Psoas muscle (tissue), 8 donors: ENCODE measurements around the gene CHN2. TPM values are rescaled to one million over a fixed set of nuclear protein-coding genes. Genes with fewer than 3 reads are reported as not detected.

Source experiments
- ATAC-seq, 4 donors: fragments of 200-7000 bp; cut with Tn5 transposase; one replicate each; pipeline ENCODE4 v1.9.1; 2020; ENCODE audit warnings: moderate library complexity in 3 of 4, mild to moderate bottlenecking in 2 of 4
- DNase-seq, 2 donors: peaks; one replicate each; pipeline ENCODE4 v3.0.0-alpha.2; 2020
- H3K27ac ChIP-seq: fragments of 200-600 bp; one replicate; pipeline ENCODE4 v1.8.0; 2022
- H3K27me3 ChIP-seq, 3 donors: fragments of 200-600 bp in 1 of 3; one replicate each; pipeline versions ENCODE4 v1.6.1 to v1.8.0; 2013 to 2022; ENCODE audit warnings: low read length in 2 of 3, mild to moderate bottlenecking in 2 of 3, moderate library complexity in 1 of 3; ENCODE audit not compliant: insufficient read depth in 3 of 3
- H3K36me3 ChIP-seq, 2 donors: fragments of 200-600 bp in 1 of 2; one replicate each; pipeline versions ENCODE4 v1.6.1 to v1.8.0; 2013 to 2022; ENCODE audit warnings: low read depth in 1 of 2, mild to moderate bottlenecking in 1 of 2, moderate library complexity in 1 of 2; ENCODE audit not compliant: insufficient read depth in 1 of 2
- H3K4me1 ChIP-seq: fragments of 200-600 bp; one replicate; pipeline ENCODE4 v1.8.0; 2022
- H3K4me3 ChIP-seq: fragments of 200-600 bp; one replicate; pipeline ENCODE4 v1.8.0; 2022; ENCODE audit warnings: mild to moderate bottlenecking
- H3K9me3 ChIP-seq: fragments of 200-600 bp; one replicate; pipeline ENCODE4 v1.8.0; 2022
- CTCF ChIP-seq: fragments of 200-600 bp; IDR thresholded peaks from one replicate; pipeline ENCODE4 v1.8.0; 2022; ENCODE audit warnings: antibody characterized with exemption
- WGBS, 3 donors: extraction: QIAGEN DNeasy Blood & Tissue Kit; methylation state at CpG; one replicate each; pipeline versions ENCODE4 v1.1.6 to v1.1.7; 2013; 5-methylcytosine and 5-hydroxymethylcytosine counted together
- intact Hi-C, 2 donors: fragments of 100-400 bp; cut with DNase I; formaldehyde crosslinking; loops; one replicate each; pipeline versions ENCODE4 v1.11.0 to v1.14.2; 2022
- polyA plus RNA-seq, 3 donors: library from polyadenylated mRNA; stranded (reverse); fragments of 200-250 nt; gene quantifications; one replicate each; pipeline ENCODE4 v1.2.3, GENCODE V29; 2013
- total RNA-seq, 4 donors: library from RNA; stranded (reverse); fragmentation: NEBNext Ultra II Directional in 2 of 4; extraction: Animal tissue kit (Norgen Biotek cat#: 25700) in 2 of 4; gene quantifications; one replicate each; pipeline versions ENCODE4 v1.2.1 to v1.2.4, GENCODE V29; 2021 to 2023
- donor health status: healthy with polysubstance abuse.
- donor health status: DM: no; HTN: no; CAD: no; lungs with moderate emphysema.
- donor health status: Bipolar disorder and iron deficiency.
- donor health status: healthy.
- donor health status: DM: yes; HTN: yes; CAD: no.
- donor health status: DM: no; HTN: no; CAD: no.
- donor health status: DM: no; HTN: no; CAD: no.
- donor health status: DM: yes; HTN: yes; CAD: no.

The CHN2 gene
- total and polyA plus RNA-seq, 7 donors = 0.43 to 18.1 (median 2.3) TPM

GRCh38 chr7:29299086-29299485, 104.5 kb downstream of the CHN2 start:
- no peak overlapping the region for H3K27ac ChIP-seq
- H3K36me3 ChIP-seq = no peaks in the 10 kb centered on the region
- ATAC-seq = no peak
- no peak overlapping the region for H3K4me3 ChIP-seq
- no peaks in the 10 kb centered on the region for H3K4me1 ChIP-seq
- peaks cover 0 to 4% (median 0%) of the 10 kb centered on the region in 3 donors for H3K27me3 ChIP-seq
- TF ChIP-seq CTCF = no peak
- WGBS, 3 donors = 83 to 90% (median 88%) methylated on average over 6 of the region's 6 CpGs
- intact Hi-C loops = no loop called here
- no peak for DNase-seq
- H3K9me3 ChIP-seq = no peaks in the 10 kb centered on the region

DNA sequence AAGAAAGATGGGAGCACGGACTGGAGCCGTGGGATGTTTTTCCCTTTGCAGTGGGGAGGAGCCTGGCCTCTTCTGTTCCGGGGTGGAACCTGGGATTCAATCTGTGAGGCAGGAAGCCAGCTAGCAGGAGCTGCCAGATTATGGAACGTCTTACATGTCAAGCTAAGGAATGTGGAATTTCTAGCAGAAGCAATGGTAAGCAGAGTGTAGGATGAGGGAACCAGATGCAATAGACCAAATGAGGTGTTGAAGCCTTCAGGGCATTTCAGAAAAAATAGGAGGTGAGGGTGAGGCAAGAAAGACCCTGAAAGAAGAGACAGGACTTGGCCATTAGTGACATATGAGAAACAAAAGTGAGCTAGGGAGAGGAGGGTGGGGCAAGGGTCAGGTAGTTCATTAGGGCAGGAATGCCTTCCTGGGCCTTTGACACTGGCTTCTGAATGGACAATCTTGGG, 105.5 kb downstream of the CHN2 start:
- no peaks in the 10 kb centered on the region for H3K9me3 ChIP-seq
- intact Hi-C loops = no loop called here
- peaks cover 0 to 4% (median 0%) of the 10 kb centered on the region in 3 donors for H3K27me3 ChIP-seq
- no peak overlapping the region for H3K4me3 ChIP-seq
- no peaks in the 10 kb centered on the region for H3K4me1 ChIP-seq
- DNase-seq (no peak), ATAC-seq (no peak)
- 37 to 47% (median 44%) methylated on average over 4 of the region's 4 CpGs for WGBS, 3 donors
- TF ChIP-seq CTCF = no peak
- no peaks in the 10 kb centered on the region for H3K36me3 ChIP-seq
- no peak overlapping the region for H3K27ac ChIP-seq

DNA sequence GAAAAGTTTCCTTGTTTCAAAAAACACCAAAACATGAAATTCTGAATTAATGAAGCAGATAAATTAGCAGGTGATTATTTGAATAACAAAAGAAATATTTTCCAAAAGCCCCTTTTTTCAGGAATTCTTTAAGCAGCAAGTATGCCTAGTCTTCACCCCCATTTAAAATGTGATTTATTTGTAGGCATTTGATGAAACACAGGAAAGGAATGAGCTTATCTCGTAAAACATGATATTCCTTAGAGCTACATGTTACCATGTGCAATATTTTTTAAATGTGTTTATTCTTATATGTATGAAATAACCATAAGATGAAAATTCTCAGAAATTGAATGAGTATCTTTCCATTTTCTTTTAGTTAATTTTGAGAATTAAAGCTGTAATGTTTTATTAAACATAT, 106.1 kb downstream of the CHN2 start:
- peaks cover 0 to 4% (median 0%) of the 10 kb centered on the region in 3 donors for H3K27me3 ChIP-seq
- WGBS, 3 donors = 80 to 84% (median 83%) methylated on average over 1 of the region's 1 CpG
- TF ChIP-seq CTCF = no peak
- DNase-seq = no peak
- H3K9me3 ChIP-seq = no peaks in the 10 kb centered on the region
- intact Hi-C loops = no loop called here
- H3K4me1 ChIP-seq = no peaks in the 10 kb centered on the region
- no peak for ATAC-seq
- no peak overlapping the region for H3K4me3 ChIP-seq
- no peaks in the 10 kb centered on the region for H3K36me3 ChIP-seq
- H3K27ac ChIP-seq = no peak overlapping the region

- no peak overlapping the region for H3K4me3 ChIP-seq
- DNase-seq (no peak), ATAC-seq (no peak)
- H3K9me3 ChIP-seq = no peaks in the 10 kb centered on the region
- H3K4me1 ChIP-seq = no peaks in the 10 kb centered on the region
- H3K27me3 ChIP-seq = peaks cover 0 to 4% (median 0%) of the 10 kb centered on the region in 3 donors
- WGBS, 3 donors = 83 to 91% (median 88%) methylated on average over 12 of the region's 12 CpGs
- no peaks in the 10 kb centered on the region for H3K36me3 ChIP-seq
- no peak for TF ChIP-seq CTCF
- intact Hi-C loops = no loop called here
- no peak overlapping the region for H3K27ac ChIP-seq
Observed at GRCh38 chr7:29302666-29303395, 108.3 kb downstream of the CHN2 start.

DNA sequence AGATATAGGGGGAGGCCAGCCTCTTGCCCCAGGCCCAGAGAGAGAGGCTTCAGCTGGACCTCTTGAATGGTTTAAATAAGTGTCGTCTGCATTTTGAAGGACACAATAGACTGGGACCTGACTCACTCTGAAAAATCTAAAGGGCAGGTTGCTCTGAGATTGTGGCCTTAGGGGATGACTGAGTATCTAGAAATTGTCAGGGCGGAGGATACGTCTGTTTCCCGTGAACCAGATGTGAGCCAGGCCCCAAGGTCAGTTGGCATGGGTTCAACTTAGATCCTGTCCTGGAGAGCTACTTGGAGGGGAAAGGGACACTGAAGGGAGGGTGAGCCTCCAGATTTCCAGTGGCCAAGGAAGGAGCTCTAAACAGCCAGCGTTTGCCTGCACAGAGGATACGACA, 110.2 kb downstream of the CHN2 start:
- intact Hi-C loops = no loop called here
- Histone ChIP-seq H3K27me3 (peaks cover 0 to 4% (median 0%) of the 10 kb centered on the region in 3 donors), H3K36me3 (no peaks in the 10 kb centered on the region), H3K4me1 (no peaks in the 10 kb centered on the region), H3K4me3 (no peak overlapping the region), H3K27ac (no peak overlapping the region), H3K9me3 (no peaks in the 10 kb centered on the region)
- no peak for TF ChIP-seq CTCF
- no peak for ATAC-seq
- 54 to 62% (median 62%) methylated on average over 6 of the region's 6 CpGs for WGBS, 3 donors
- DNase-seq = no peak
